Left ventricle myocardium superior (tissue), 1 donor: ENCODE measurements around the gene RASSF5. TPM values are rescaled to one million over a fixed set of nuclear protein-coding genes. Genes with fewer than 3 reads are reported as not detected.

ENCODE experiments used
- ATAC-seq: fragments of 200-7000 bp; cut with Tn5 transposase; one replicate; pipeline ENCODE4 v1.9.1; 2020; ENCODE audit warnings: mild to moderate bottlenecking, moderate library complexity
- DNase-seq: peaks from one replicate; pipeline ENCODE4 v3.0.0-alpha.2; 2020
- intact Hi-C: fragments of 100-400 bp; cut with micrococcal nuclease; formaldehyde crosslinking; loops from one replicate; pipeline ENCODE4 v1.11.0; 2022
- total RNA-seq: library from RNA; stranded (reverse); fragmentation: NEBNext Ultra II Directional; extraction: Animal tissue kit (Norgen Biotek cat#: 25700); gene quantifications from one replicate; pipeline ENCODE4 v1.2.1, GENCODE V29; 2021
- donor health status: DM: no; HTN: yes; CAD: no; lungs with severe emphysema.

Gene RASSF5
- total RNA-seq, 1 donor from 2014 or later = 4.2 TPM

- no peak for ATAC-seq
- intact Hi-C loops = no loop called here
- DNase-seq = no peak
Observed at GRCh38 chr1:206534552-206534951, 27.2 kb downstream of the RASSF5 start.

GRCh38 chr1:206535853-206536188 lies 28.5 kb downstream of the RASSF5 start:
- no peak for DNase-seq
- intact Hi-C loops = no loop called here
- ATAC-seq = no peak

- DNase-seq = no peak
- intact Hi-C loops = no loop called here
- no peak for ATAC-seq
Observed at GRCh38 chr1:206537141-206537540, 29.8 kb downstream of the RASSF5 start.

GRCh38 chr1:206538086-206538770 lies 30.9 kb downstream of the RASSF5 start:
- no peak for DNase-seq
- ATAC-seq = no peak
- intact Hi-C loops = no loop called here

GRCh38 chr1:206538901-206539640 lies 31.7 kb downstream of the RASSF5 start:
- DNase-seq (no peak), ATAC-seq (no peak)
- intact Hi-C loops = no loop called here

GRCh38 chr1:206540044-206540780 lies 32.9 kb downstream of the RASSF5 start:
- intact Hi-C loops = no loop called here
- ATAC-seq = peak; percentile 75
- peak; percentile 41 for DNase-seq

- ATAC-seq (no peak), DNase-seq (no peak)
- intact Hi-C loops = no loop called here
Observed at GRCh38 chr1:206541236-206541833, 34.0 kb downstream of the RASSF5 start.

- DNase-seq (peak; percentile 80), ATAC-seq (peak; percentile 78)
- intact Hi-C loops = loop anchor here (2.0 kb wide), 1 partner anchor 40 kb away; no protein-coding TSS in a partner anchor
Observed at GRCh38 chr1:206544562-206545257, 37.4 kb downstream of the RASSF5 start.

- intact Hi-C loops = loop anchor here (2.0 kb wide), 1 partner anchor 39 kb away; no protein-coding TSS in a partner anchor
- no peak for DNase-seq
- no peak for ATAC-seq
Observed at GRCh38 chr1:206545351-206545750, 38.0 kb downstream of the RASSF5 start.

- no peak for ATAC-seq
- intact Hi-C loops = no loop called here
- DNase-seq = no peak
Observed at GRCh38 chr1:206547104-206547503, 39.8 kb downstream of the RASSF5 start.

GRCh38 chr1:206550446-206550845 lies 43.1 kb downstream of the RASSF5 start:
- no peak for ATAC-seq

GRCh38 chr1:206551296-206551985 lies 44.1 kb downstream of the RASSF5 start:
- intact Hi-C loops = no loop called here
- peak; percentile 16 for ATAC-seq
- DNase-seq = no peak

More at GRCh38 chr1:206550446-206550845, 43.1 kb downstream of the RASSF5 start:
- DNase-seq = no peak
- intact Hi-C loops = no loop called here

GRCh38 chr1:206551986-206552326 lies 44.6 kb downstream of the RASSF5 start:
- no peak for ATAC-seq

GRCh38 chr1:206554211-206554610 lies 46.9 kb downstream of the RASSF5 start:
- no peak for DNase-seq
- intact Hi-C loops = no loop called here
- ATAC-seq = no peak

More at GRCh38 chr1:206551986-206552326, 44.6 kb downstream of the RASSF5 start:
- DNase-seq = no peak
- intact Hi-C loops = no loop called here

- no peak for DNase-seq
- no peak for ATAC-seq
- intact Hi-C loops = no loop called here
Observed at GRCh38 chr1:206554701-206555472, 47.6 kb downstream of the RASSF5 start.

GRCh38 chr1:206555473-206555935 lies 48.2 kb downstream of the RASSF5 start:
- intact Hi-C loops = no loop called here
- DNase-seq (peak; percentile 78), ATAC-seq (peak; percentile 75)

GRCh38 chr1:206556047-206556749 lies 48.9 kb downstream of the RASSF5 start:
- no peak for DNase-seq
- intact Hi-C loops = no loop called here
- ATAC-seq = no peak
